Effector CD8-positive, alpha-beta T cell (primary cell): ENCODE results near the gene HOXD10.

Source experiments
- DNase-seq: peaks from one replicate; lab custom pipeline; 2025; lab: John Stamatoyannopoulos, UW

The HOXD10 gene

GRCh38 chr2:176082824-176083751 lies 33.5 kb upstream of the HOXD10 start:
- DNase-seq = no peak

GRCh38 chr2:176083796-176084261 lies 32.7 kb upstream of the HOXD10 start, which contains the start of gene EVX2:
Gene EVX2 (minus strand): TSS chr2:176083962. CDS start chr2:176083776, 186 bp downstream.
- no peak for DNase-seq

- no peak for DNase-seq
Measured at GRCh38 chr2:176084611-176085119, 31.9 kb upstream of the HOXD10 start.

DNA sequence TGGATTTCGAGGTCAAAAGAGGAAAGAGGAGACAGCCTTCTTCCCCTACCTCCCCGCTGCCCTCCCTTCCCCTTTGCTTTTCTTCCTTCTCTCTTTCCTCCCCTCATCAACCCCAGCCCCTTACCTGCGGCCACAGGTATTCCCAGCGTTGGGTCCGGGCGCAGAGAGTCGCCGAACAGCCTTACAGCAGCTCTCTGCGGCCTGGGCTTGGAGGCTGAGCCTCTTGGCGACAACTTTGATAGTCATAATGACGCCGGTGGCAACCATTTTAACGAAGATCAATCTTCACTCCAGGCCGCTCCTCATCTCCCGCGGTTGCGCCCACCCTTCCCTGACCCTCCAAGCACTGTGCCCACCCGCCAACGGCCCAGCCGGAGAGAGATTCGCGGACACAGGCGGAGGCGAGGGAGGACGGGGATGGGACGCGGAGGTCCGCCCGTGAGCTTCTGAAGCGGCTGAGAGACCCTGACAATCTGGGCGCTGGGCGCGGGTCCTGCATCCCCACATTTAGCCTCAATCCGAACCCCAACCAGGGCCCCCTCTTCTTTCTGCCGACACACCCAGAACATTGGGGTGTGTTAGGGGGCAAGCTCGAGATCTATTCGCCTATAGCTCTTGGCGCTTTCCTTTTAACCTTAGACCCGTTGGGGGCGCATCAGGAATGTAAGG lies 31.3 kb upstream of the HOXD10 start:
- no peak for DNase-seq

- DNase-seq = no peak
Measured at GRCh38 chr2:176085861-176086771, 30.5 kb upstream of the HOXD10 start.

DNA sequence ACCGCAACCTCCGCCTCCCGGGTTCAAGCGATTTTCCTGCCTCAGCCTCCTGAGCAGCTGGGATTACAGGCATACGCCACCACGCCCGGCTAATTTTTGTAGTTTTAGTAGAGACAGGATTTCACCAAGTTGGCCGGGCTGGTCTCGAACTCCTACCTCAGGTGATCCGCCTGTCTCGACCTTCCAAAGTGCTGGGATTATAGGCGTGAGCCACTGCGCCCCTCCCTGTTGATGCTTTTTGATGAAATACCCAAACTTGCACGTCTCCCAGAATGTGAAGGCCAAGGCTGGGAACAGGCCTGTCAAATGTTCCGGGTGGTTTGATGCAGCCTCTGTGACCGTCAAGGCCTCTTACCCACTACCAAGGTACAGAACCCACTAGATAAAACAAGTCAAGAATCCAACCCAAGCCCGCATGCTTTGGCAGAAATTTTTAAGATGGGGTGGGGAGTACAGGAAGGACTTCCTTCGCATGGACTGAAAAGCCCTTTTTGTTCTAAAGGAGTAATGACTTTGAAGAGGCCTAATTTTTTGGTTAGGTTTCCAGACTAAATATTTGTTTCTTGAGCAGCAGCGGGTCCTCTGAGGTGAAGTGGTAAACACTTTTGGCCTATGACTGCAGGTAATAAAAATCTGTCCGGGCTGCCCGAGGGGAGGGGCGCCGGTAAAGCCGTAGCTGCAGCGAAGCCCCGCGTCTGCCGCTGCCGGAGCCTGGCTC lies 29.1 kb upstream of the HOXD10 start:
- no peak for DNase-seq

DNA sequence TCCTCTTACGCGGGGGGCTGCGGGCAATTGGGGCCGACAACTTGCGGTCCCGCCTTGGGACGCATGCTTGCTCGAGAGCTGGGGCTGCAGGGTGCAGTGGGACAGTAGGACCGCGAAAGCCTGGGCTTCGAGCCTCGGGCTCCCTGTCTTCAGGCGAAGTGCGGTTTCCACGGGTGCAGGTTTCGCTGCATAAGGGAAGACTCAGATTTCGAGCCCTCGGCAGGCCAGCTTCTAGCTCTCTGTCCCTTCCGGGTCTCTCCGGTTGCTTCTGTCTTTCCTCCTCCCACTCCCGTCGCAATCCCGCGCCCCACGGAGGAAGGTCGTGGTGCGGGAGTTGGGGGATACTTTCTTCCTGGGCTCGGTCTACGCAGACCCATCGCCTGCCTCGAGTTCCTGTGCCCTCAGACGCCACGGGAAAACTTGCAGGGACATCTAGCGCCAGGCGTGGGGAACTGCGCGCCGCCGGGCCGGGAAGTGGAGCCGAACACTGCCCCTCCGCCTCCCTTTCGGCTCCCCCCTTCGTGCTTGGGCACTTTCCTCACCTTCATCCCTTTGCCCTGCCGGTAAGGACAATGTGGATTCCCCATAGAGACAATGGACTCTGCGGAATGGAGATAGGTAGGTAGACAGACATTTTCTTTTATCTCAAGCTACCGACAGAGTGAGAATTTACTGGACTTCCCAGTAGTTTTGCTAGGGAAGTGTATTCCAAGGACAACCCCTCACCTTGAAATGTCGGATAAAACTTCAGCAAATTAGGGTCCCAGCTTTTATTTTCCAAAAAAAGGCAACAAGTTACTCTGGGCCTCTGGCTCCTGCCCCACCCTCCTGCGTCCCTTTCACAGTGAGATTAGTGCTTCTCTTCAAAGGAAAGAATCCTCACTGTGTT lies 28.3 kb upstream of the HOXD10 start:
- no peak for DNase-seq

- no peak for DNase-seq
Measured at GRCh38 chr2:176088937-176089842, 27.4 kb upstream of the HOXD10 start.

DNA sequence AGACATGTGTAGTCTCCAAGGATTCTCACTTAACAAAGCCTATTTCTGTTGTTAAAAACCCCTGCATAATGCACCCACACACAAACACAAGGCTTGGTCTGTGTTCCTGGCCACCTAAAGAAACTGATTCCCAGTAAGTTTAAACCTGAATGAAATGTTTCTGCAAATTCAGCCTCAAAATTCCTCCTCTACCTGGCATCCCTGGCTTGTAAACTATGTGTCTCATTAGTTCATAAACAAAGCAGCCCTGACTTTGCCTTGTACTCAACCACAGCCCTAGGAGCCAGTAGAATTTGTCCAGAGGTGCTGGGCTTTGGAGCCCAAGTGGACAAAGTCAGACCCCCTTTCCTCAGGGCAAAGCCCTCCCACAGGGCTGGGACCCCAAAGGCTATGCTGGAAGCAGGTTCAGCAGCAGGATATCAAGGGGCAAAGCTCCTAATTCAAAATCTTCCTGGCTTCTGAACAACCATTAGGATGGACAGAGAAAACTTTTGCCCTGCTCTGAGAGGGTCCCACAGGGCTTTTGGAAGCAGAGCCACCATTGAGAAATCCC lies 26.7 kb upstream of the HOXD10 start:
- no peak for DNase-seq

DNA sequence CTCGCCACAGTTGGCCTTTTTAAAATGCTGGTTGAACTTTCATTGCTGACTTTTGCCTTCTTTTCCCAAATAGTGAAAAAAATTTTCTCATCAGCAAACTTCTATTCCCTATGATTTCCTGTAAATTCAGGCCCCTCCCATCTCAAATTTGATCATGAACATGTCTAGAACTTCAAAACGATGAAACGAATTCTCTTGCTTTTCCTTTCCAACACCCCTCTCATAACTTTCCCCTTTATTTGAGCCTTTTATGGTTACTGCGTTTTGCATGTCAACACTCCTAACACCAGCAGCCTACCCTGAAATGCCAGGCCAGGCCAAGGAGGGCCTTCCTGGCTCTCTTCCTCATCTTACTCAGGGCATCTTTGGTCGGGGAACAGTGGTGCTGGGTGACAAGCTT lies 25.7 kb upstream of the HOXD10 start:
- DNase-seq = no peak

- no peak for DNase-seq
Measured at GRCh38 chr2:176091329-176092258, 25.0 kb upstream of the HOXD10 start.

DNA sequence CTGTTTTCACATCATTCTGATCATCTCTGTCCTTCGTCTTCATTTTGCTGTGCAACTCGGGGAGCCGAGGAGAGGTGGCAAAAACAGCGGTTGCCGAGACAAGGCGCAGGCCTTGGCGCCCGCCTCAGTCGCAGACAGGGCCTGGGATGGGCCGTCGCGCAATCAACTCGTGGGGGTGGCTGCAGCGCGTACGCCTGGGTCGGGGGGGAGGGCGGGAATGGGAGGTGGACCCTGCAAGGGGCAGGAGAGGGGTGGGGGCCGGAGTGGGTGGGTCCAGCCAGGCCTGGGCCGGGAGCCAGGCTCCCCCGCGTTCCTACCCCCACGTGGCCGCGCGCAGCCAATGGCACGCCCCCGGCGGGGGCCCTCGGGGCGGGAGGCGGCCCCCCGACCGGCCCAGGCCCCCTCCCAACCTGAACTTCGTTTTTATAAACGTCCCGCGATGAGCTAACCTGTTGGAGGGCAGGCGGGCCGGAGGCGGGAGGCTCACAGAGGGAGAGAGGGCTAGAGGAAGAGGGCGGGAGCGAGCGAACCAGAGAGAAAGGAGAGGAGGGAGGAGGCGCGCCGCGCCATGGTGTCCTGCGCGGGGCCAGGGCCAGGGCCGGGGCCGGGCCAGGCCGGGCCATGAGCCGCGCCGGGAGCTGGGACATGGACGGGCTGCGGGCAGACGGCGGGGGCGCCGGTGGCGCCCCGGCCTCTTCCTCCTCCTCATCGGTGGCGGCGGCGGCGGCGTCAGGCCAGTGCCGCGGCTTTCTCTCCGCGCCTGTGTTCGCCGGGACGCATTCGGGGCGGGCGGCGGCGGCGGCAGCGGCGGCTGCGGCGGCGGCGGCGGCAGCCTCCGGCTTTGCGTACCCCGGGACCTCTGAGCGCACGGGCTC lies 24.1 kb upstream of the HOXD10 start, which contains the start of gene HOXD13:
Gene HOXD13, plus strand, starts transcription at position 452 of the 875 bp plus-strand sequence. Its CDS starts 170 bp downstream, at position 622.
- no peak for DNase-seq

- no peak for DNase-seq
Measured at GRCh38 chr2:176093145-176093897, 23.3 kb upstream of the HOXD10 start.

- DNase-seq = no peak
Measured at GRCh38 chr2:176093898-176094249, 22.7 kb upstream of the HOXD10 start.

DNA sequence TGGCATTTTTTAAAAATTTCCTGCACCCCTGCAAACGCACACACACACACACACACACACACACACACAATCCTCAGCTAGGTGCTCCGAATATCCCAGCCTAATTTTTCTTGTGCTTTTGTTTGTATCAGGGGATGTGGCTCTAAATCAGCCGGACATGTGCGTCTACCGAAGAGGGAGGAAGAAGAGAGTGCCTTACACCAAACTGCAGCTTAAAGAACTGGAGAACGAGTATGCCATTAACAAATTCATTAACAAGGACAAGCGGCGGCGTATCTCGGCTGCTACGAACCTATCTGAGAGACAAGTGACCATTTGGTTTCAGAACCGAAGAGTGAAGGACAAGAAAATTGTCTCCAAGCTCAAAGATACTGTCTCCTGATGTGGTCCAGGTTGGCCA lies 22.2 kb upstream of the HOXD10 start:
- DNase-seq = no peak

- no peak for DNase-seq
Measured at GRCh38 chr2:176095421-176095820, 21.2 kb upstream of the HOXD10 start.
